Stomach (tissue), 9 donors: ENCODE data around the gene DCXR. TPM values are rescaled to one million over a fixed set of nuclear protein-coding genes. Genes with fewer than 3 reads are reported as not detected.

Source experiments
- DNase-seq, 2 donors: peaks; one replicate each; pipeline versions ENCODE4 v3.0.0 to v3.0.0-alpha.2; 2013 to 2019
- H3K27ac ChIP-seq, 5 donors: fragments of 200-600 bp in 4 of 5; sonication (generic) in 4 of 5; one replicate each; pipeline ENCODE4 v1.5.1; 2013 to 2019; ENCODE audit warnings: mild to moderate bottlenecking in 1 of 5, moderate library complexity in 1 of 5
- H3K27me3 ChIP-seq, 3 donors: fragments of 200-600 bp; sonication (generic); one replicate each; pipeline ENCODE4 v1.5.1; 2017 to 2019; ENCODE audit warnings: mixed run types in 1 of 3
- H3K36me3 ChIP-seq, 4 donors: fragments of 200-600 bp; sonication (generic); 1 replicate in 3 of 4; 2 replicates in 1 of 4; pipeline ENCODE4 v1.5.1; 2016 to 2019
- H3K4me1 ChIP-seq, 4 donors: fragments of 200-600 bp; sonication (generic); one replicate each; pipeline ENCODE4 v1.5.1; 2016 to 2019
- H3K4me3 ChIP-seq, 4 donors: fragments of 200-600 bp; sonication (generic) in 3 of 4; one replicate each; pipeline ENCODE4 v1.5.1; 2016 to 2019; ENCODE audit warnings: mild to moderate bottlenecking in 1 of 4
- H3K9me3 ChIP-seq, 4 donors: fragments of 200-600 bp; sonication (generic); one replicate each; pipeline ENCODE4 v1.5.1; 2016 to 2019
- EP300 ChIP-seq: sonication (generic); formaldehyde crosslinking; IDR thresholded peaks from one replicate; pipeline ENCODE4 v1.6.1; 2017; ENCODE audit warnings: antibody characterized with exemption
- POLR2A ChIP-seq, 4 donors: fragments of 450-650 bp; IDR thresholded peaks; one replicate each; pipeline ENCODE4 v1.6.1; 2016; ENCODE audit warnings: antibody characterized with exemption in 4 of 4, control low read depth in 2 of 4, mild to moderate bottlenecking in 1 of 4, moderate library complexity in 1 of 4
- POLR2AphosphoS5 ChIP-seq, 3 donors: sonication (generic); formaldehyde crosslinking; IDR thresholded peaks; one replicate each; pipeline ENCODE4 v1.6.1; 2016; ENCODE audit warnings: antibody characterized with exemption in 3 of 3
- WGBS, 5 donors: extraction: QIAGEN DNeasy Blood & Tissue Kit in 3 of 5; methylation state at CpG; one replicate each; pipeline versions ENCODE4 v1.1.5 to v1.1.7; 2013 to 2018; 5-methylcytosine and 5-hydroxymethylcytosine counted together
- intact Hi-C: fragments of 100-400 bp; cut with DNase I; formaldehyde crosslinking; loops from one replicate; pipeline ENCODE4 v1.15.1; 2023; ENCODE audit warnings: low total_unique reads
- polyA plus RNA-seq, 3 donors: library from polyadenylated mRNA; stranded (reverse); fragments of 200-250 nt; gene quantifications; one replicate each; pipeline ENCODE4 v1.2.3, GENCODE V29; 2013
- total RNA-seq, 5 donors: library from RNA; depleted of rRNA; stranded (reverse); fragments of >200 nt; gene quantifications; one replicate each; pipeline versions ENCODE4 v1.1.0 to v1.2.3, GENCODE V29; 2014 to 2016
- TF ChIP-seq, protein P1 (sequence below), 7 experiments: fragments of 450-650 bp in 4 of 7; fragments of 200-600 bp in 3 of 7; sonication (generic) in 3 of 7; IDR thresholded peaks; one replicate each; pipeline ENCODE4 v1.5.1; 2016 to 2019; ENCODE audit warnings: antibody characterized with exemption in 7 of 7, control low read depth in 2 of 7, mild to moderate bottlenecking in 1 of 7
- donor health status: healthy with polysubstance abuse.
- donor health status: Bipolar disorder and iron deficiency.
- donor health status: healthy.

Gene DCXR
- total and polyA plus RNA-seq, 8 donors: 11.1 to 461 (median 231) TPM

DNA sequence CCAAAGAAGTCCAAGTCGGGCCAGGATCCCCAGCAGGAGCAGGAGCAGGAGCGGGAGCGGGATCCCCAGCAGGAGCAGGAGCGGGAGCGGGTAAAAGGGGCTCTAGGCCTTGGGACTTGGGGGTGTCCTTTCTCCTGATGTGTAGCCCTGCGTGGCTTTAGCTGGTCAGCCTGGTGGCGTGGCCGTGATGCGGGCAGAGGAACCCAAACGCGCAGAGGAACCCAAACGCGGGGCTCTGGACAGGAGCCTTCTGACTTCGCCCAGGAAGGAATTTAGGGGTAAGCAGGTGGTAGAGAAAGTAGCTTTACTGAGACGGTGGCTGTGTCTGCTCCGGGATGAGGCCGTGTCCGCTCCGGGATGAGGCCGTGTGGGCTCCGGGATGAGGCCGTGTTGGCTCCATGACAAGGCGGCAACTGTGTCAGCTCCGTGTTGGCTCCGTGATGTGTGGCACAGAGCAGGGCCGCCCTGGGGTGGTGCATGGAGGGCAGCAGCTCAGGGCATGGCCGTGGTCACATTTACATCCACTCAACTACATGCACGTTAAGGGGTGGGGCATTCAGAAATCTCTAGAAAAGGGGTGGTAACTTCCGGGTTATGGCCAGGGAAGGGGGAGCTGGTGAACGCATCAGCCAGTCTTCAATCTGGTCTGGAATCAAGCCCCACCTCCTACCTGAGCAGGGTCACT, 40.6 kb downstream of the DCXR start:
- DNase-seq: no peak
- no peak overlapping the region for H3K4me3 ChIP-seq
- TF ChIP-seq POLR2A (IDR thresholded peaks at IDR 0.05): no peak
- TF ChIP-seq EP300: no peak
- no peak for TF ChIP-seq POLR2AphosphoS5 (IDR thresholded peaks at IDR 0.05)
- TF ChIP-seq, protein P1, sequence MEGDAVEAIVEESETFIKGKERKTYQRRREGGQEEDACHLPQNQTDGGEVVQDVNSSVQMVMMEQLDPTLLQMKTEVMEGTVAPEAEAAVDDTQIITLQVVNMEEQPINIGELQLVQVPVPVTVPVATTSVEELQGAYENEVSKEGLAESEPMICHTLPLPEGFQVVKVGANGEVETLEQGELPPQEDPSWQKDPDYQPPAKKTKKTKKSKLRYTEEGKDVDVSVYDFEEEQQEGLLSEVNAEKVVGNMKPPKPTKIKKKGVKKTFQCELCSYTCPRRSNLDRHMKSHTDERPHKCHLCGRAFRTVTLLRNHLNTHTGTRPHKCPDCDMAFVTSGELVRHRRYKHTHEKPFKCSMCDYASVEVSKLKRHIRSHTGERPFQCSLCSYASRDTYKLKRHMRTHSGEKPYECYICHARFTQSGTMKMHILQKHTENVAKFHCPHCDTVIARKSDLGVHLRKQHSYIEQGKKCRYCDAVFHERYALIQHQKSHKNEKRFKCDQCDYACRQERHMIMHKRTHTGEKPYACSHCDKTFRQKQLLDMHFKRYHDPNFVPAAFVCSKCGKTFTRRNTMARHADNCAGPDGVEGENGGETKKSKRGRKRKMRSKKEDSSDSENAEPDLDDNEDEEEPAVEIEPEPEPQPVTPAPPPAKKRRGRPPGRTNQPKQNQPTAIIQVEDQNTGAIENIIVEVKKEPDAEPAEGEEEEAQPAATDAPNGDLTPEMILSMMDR (IDR thresholded peaks at IDR 0.05): no peak
- peaks cover 9 to 51% (median 45%) of the 10 kb centered on the region in 4 donors for H3K4me1 ChIP-seq
- intact Hi-C loops: no loop called here
- peaks cover 0 to 47% (median 19%) of the 10 kb centered on the region in 4 donors for H3K36me3 ChIP-seq
- H3K9me3 ChIP-seq: no peaks in the 10 kb centered on the region
- no peak overlapping the region for H3K27ac ChIP-seq
- H3K27me3 ChIP-seq: no peaks in the 10 kb centered on the region
- 94 to 96% (median 95%) methylated on average over 30 of the region's 30 CpGs for WGBS, 5 donors

DNA sequence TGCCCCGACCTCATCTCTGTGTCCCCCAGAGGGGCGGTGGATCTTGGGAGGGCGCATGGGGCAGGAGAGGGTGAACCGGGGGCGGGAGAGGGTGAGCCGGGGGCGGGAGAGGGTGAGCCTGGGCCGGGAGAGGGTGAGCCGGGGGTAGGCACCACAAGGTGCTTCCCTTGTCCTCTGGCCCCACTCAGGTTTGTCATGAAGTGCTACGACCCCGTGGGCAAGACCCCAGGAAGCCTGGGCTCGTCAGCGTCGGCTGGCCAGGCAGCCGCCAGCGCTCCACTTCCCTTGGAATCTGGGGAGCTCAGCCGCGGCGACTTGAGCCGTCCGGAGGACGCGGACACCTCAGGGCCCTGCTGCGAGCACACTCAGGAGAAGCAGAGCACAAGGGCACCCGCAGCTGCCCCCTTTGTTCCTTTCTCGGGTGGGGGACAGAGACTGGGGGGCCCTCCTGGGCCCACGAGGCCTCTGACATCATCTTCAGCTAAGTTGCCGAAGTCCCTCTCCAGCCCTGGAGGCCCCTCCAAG, 41.2 kb downstream of the DCXR start:
- no peak overlapping the region for H3K27ac ChIP-seq
- no peak for DNase-seq
- intact Hi-C loops: no loop called here
- peaks cover 15 to 57% (median 51%) of the 10 kb centered on the region in 4 donors for H3K4me1 ChIP-seq
- H3K36me3 ChIP-seq: peaks cover 0 to 47% (median 19%) of the 10 kb centered on the region in 4 donors
- H3K4me3 ChIP-seq: no peak overlapping the region
- TF ChIP-seq POLR2A (IDR thresholded peaks at IDR 0.05) (no peak), EP300 (no peak), POLR2AphosphoS5 (IDR thresholded peaks at IDR 0.05) (no peak)
- TF ChIP-seq, protein P1 (IDR thresholded peaks at IDR 0.05): no peak
- WGBS, 5 donors: 90 to 94% (median 93%) methylated on average over 26 to 28 of the region's 28 CpGs
- H3K27me3 ChIP-seq: no peaks in the 10 kb centered on the region
- no peaks in the 10 kb centered on the region for H3K9me3 ChIP-seq

DNA sequence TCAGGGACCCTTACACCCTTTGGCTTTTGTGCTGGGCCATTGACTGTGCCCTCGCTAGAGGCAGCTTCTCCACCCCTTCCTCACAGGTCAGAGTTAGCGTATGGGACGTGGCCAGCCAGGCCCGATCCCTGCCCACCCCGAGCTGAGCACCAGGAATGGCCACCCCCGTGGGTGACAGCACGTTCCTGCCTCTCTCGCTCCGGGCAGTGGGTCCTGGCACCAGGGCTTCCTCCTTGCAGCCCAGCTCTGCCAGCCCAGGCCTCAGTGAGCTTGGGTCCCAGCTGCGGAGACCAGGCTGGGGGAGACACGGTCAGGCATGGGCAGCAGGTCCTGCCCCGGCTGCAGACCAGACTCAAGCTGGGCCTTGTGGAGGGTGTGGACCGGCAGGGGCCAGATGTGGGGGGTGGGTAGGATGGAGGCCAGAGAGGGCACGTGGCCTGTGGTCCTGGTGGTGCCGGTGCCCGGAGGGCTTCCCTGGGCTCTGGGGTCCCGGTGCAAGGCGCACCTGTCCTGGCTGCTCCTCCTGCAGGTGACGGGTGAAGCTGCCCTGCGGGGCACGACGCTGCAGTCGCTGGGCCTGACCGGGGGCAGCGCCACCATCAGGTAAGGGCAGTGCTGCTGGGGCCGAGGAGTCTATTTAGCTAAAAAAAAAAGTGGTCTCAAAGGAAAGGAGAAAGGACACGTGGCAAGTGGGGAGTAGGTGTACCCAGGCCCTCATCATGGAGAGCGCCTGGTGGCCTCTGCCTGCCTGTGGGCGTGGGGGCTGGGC, 41.9 kb downstream of the DCXR start:
- H3K36me3 ChIP-seq: peaks cover 0 to 47% (median 19%) of the 10 kb centered on the region in 4 donors
- no peak for DNase-seq
- 90 to 94% (median 93%) methylated on average over 27 to 29 of the region's 29 CpGs for WGBS, 5 donors
- H3K9me3 ChIP-seq: no peaks in the 10 kb centered on the region
- TF ChIP-seq, protein P1 (IDR thresholded peaks at IDR 0.05): no peak
- TF ChIP-seq POLR2A (IDR thresholded peaks at IDR 0.05) (no peak), EP300 (no peak), POLR2AphosphoS5 (IDR thresholded peaks at IDR 0.05) (no peak)
- H3K4me1 ChIP-seq: peaks cover 20 to 59% (median 57%) of the 10 kb centered on the region in 4 donors
- peak overlapping the region in 1 of 5 donors; percentile 59 for H3K27ac ChIP-seq
- H3K4me3 ChIP-seq: no peak overlapping the region
- intact Hi-C loops: no loop called here
- H3K27me3 ChIP-seq: no peaks in the 10 kb centered on the region
